GM21390 (cell line): ENCODE measurements around the gene ZFX.

ENCODE experiments used
- ATAC-seq: cut with Tn5 transposase; IDR thresholded peaks from one replicate; pipeline ENCODE4 v1.9.1; 2021; ENCODE audit not compliant: unreplicated experiment

ZFX gene

GRCh38 chrX:24201216-24201615, 51.7 kb downstream of the ZFX start:
- ATAC-seq: no peak

- ATAC-seq: no peak
These were observed 53.0 kb downstream of the ZFX start for GRCh38 chrX:24202465-24203031.

DNA sequence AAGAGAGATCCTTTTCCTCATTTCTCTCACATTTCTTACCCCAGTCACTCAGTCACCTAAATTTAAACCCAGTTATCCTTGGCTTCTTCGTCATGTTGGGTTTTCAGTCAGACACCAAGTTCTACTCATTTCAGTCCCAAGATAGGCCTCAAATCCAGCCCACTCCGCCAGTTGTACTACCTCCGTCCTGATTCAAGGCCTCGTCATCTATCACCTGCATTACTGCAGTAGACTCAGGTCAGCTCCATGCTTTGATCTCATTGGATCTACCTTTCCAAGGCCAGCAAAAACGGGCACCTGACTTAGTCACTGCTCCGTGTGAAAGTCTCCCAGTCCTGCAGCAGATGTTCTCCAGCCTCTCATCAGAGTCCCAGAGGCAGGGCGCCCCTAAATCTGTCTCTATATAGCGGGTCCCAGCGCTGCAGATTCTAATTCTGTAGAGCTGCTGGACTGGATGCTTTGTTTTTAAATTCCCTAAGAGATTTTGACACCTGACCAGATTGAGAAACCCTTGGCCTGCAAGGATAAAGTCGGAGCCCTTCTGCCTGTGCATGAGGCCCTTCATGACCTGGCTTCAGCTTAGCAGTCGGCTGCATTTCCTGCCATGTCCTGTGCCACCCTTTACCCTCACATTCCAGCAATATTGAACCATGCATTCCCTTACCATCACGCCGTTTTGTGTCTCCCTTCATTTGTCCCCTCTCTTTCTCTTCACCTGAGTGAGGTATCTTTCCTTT, 53.7 kb downstream of the ZFX start:
- ATAC-seq: no peak

DNA sequence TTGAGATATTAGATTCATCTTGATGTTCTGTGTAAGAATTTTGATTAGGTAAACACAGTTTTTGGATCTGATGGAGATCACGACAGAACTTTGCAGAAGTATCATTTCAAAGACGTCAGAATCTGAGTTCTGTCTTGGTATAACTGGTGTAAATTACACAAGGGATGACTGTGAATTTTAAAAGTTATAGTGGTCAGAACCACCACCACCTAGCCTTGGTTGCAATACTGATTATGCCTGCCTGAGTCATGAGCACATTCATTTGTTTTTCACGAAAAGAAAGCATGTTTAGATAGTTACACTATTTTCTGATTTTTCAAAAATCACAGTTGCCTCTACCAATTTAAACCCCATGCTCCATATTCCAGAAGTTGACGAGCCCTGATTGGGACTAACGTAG, 54.8 kb downstream of the ZFX start:
- ATAC-seq: no peak

DNA sequence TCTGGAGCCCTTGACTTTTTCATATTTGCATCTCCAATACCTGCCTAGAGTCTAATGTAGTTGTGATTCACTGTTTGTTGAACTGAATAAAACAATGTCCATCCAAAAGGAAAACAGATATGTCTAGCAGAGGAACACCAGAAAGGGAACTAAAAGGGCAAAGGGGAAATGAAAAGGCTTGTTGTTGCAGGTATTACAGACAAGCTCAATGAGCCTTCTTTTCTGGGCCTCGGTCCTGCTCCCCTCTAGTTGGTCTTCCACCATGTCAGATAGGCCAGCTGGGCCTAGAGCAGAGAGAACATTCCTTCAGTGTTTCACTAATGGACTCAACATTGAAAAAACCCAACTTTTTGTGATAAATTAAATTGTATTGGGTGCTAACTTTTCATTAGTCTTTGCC, 55.4 kb downstream of the ZFX start:
- no peak for ATAC-seq

DNA sequence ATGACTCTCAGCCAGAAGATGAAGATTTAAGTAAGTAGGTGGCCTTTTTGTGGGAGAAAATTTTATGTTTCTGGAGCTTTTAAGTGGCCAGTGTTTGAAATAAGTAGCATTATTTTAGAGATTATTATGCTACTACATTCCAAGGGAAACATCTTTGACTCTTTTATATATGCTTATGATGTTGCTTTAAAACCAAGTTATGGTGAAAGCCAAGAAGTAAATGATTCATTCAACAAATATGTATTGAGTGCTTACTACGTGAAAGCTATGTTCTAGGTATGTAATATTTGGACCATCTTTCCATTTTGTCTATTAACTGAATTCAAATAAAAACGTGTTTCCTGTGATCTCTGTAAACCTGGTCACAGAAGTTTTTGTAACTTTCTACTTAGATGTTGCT, 58.3 kb downstream of the ZFX start:
- no peak for ATAC-seq

DNA sequence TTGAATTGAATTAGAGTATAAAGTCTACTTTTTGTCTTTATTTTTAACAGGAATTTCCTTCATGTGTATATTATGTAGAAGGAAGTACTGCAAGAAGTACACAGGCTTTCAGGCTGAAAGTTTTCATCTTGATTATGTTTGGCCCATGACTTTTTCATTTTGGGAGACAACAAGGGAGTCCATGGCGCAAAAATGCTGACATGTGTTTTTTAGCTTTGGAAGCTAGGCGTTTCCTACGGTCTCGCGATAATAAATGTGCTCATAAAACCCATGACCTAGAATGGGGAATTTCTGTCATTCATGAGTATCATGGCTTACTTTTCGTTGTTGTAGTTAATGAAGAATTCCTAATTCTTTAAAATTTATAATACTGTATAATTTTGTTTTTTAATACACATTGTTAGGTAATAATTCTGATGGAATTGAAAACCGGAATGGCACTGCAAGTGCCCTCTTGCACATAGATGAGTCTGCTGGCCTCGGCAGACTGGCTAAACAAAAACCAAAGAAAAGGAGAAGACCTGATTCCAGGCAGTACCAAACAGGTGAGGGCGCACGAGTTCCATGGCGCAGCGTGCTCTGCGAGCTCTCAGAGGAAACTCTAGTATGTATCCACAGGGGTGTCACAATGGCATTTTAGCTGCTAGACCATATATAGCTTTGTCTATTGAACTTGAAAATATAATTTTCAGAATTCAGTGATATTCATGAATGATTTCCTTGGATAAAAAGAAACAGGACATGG, 59.1 kb downstream of the ZFX start:
- no peak for ATAC-seq

- no peak for ATAC-seq
These were observed 60.7 kb downstream of the ZFX start for GRCh38 chrX:24210190-24210589.

DNA sequence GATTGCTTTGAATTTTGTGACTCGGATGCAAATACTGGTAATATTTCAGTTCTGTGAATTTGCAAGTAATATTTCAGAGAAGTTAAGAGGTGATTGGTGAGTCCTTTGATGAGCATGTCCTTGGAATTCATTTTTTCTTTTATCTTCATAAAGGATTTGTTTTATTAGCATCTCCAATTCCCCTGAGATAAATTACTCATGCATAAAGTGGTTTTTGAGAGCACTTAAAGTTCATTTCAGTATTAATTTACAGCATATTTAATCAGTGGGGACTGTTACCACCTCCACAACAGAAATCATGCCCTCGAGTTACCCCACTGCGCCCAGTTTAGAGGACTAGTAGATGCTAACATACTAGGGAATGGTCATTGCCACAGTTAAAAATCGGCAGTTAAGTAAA, 65.0 kb downstream of the ZFX start:
- no peak for ATAC-seq

- ATAC-seq: no peak
These were observed 65.7 kb downstream of the ZFX start for GRCh38 chrX:24215272-24215671.

GRCh38 chrX:24216037-24216436, 66.5 kb downstream of the ZFX start:
- ATAC-seq: no peak

GRCh38 chrX:24216827-24217226, 67.3 kb downstream of the ZFX start:
- ATAC-seq: no peak

DNA sequence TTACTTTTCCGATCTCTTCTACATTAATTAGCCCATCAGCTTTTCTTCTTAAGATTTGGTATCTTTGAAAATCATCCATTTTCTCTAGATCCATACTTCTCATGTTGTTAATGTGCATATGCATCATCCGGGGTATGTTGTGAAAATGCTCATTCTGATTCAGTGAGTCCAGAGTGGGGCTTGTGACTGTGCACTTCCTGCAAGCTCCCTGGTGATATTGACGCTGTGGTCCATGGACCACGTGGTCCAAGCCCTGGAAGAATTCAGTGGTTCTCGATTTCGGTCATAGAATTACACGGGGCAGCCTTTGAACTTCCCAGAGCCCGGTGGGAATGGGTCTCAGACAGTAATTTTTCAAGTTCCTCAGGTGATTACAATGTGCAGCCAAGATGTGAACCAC, 69.8 kb downstream of the ZFX start:
- ATAC-seq: no peak

GRCh38 chrX:24221872-24222271, 72.3 kb downstream of the ZFX start:
- ATAC-seq: no peak

GRCh38 chrX:24225265-24225664, 75.7 kb downstream of the ZFX start:
- ATAC-seq: no peak

GRCh38 chrX:24226176-24226575, 76.6 kb downstream of the ZFX start:
- no peak for ATAC-seq

DNA sequence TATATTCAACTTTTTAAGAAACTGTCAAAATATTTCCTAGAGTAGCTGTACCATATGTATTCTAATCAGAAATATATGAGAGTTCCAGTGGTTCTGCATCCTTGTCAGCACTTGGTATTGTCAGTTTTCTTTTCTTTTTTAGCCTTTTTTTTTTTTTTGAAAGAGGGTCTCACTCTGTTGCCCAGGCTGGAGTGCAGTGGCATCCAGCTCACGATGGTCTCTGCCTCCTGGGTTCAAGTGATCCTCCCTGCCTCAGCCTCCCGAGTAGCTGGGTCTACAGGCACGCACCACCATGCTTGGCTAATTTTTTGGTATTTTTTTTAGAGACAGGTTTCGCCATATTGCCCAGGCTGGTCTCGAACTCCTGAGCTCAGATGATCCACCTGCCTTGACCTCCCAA, 79.1 kb downstream of the ZFX start:
- no peak for ATAC-seq

- no peak for ATAC-seq
These were observed 79.9 kb downstream of the ZFX start for GRCh38 chrX:24229400-24229879.

- ATAC-seq: no peak
These were observed 80.4 kb downstream of the ZFX start for GRCh38 chrX:24229976-24230375.

DNA sequence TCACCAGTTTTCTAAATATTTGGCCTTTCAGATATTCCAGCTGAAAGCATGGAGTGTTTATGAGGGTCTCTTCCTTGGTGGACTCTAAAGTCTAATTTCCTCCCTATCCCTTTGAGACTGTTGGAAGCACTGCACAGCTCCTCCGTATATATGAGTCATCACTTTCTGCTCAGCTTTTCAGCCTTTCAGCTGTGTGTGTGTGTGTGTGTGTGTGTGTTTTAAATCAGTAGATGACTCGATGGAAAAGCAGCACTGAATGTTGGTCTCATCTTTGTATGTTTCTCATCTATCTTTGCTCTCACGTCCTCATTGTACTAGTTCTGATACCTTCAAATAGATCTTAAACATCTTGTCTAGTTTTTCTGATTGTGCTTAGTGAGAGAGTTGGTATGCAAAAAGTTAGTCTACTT, 81.6 kb downstream of the ZFX start:
- no peak for ATAC-seq

DNA sequence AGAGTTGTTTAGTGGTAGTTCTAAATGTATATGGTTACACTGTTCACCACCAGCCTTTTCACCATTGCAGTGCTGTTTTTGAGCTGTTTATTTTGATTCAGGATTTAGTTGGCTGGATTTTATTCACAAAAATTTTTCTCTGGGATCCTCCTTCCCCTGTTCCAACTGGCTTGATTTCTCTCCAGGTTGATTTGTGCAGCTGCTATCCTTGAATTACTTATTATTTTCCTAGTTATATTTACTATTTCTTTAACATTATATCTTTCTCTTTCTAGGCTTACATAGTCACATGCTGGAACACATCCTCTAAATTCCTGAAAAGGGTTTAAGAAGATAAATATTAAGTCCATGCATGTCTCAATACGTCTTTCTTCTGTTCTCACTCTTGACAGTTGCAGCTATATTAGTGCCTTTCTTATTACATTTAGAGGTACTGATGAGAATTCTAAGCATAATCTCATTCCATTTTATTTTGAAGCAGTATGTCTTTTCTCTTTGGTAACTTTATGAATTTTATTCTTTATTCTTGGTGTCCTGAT, 82.2 kb downstream of the ZFX start:
- ATAC-seq: no peak

GRCh38 chrX:24232796-24233195, 83.3 kb downstream of the ZFX start:
- ATAC-seq: no peak
